ENCODE results near the gene TENM3. TPM values are rescaled to one million over a fixed set of nuclear protein-coding genes. Genes with fewer than 3 reads are reported as not detected.

Gene TENM3
- total and polyA plus RNA-seq, 2 of the 8 experiments (the other 6 are each of a cell fraction or from before 2014, with no cell fraction given) = 36.9 to 69.3 TPM

DNA sequence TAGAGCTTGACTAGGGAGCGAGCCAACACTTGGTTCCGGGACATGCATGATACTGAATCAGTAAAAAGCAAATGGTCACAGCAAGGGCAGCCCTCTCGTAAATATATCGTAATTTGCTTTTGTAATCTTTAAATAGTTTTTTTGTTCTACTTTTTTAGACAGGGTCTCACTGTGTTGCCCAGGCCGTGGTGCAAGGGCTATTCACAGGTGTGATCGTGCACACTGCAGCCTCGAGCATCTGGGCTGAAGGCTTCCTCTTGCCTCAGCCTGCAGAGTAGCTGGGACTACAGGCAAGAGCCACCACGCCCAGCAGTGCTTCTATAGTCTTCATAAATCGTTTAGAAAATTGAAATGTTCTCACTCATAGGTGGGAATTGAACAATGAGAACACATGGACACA, 309.7 kb downstream of the TENM3 start:
- no peak for FAIRE-seq
- no peak overlapping the region for H2BK12ac ChIP-seq (ENCODE audit: low read depth, low read length)
- H4K8ac ChIP-seq (ENCODE audit: extremely low read depth, insufficient read depth, low read length) = no peak overlapping the region
- DNase-seq (ENCODE audit: low read depth in 1 of 2, low spot score in 2 of 2) = no peak
- no peaks in the 10 kb centered on the region; the same call in 1 of the 2 replicates for H3K23me2 ChIP-seq (ENCODE audit: low read depth, low read length)
- H3K18ac ChIP-seq (ENCODE audit: extremely low read depth, low read length) = peak overlapping the region; percentile 19; the same call in 1 of the 2 replicates
- POLR2A ChIA-PET (ENCODE audit: partially characterized antibody) = interaction anchor here (0.5 to 1.0 kb wide), 3 partner anchors 11 to 90 kb away, joined by 3 read pairs; no protein-coding TSS in a partner anchor
- no peak overlapping the region for H2BK120ac ChIP-seq (replicated peaks; ENCODE audit: low read depth, low read length)
- H3K4ac ChIP-seq (replicated peaks; ENCODE audit: insufficient read length, low read depth, low read length) = peak overlapping the region; percentile 32
- peaks cover 0 to 52% of the 10 kb centered on the region in 2 experiments; a peak in 3 of 4 replicates for H3K79me2 ChIP-seq (ENCODE audit: control insufficient read depth in 1 of 2, insufficient read depth in 2 of 2, low read length in 2 of 2)
- H3K9me3 ChIP-seq (ENCODE audit: insufficient read depth in 2 of 2, low read depth in 1 of 2, low read length in 1 of 2) = no peaks in the 10 kb centered on the region
- H3K79me1 ChIP-seq (ENCODE audit: low read depth, low read length) = peaks cover 2% of the 10 kb centered on the region; the same call in 1 of the 2 replicates
- no peak overlapping the region for H2BK5ac ChIP-seq (ENCODE audit: low read depth, low read length)
- H4K91ac ChIP-seq (replicated peaks; ENCODE audit: insufficient read length, low read length) = peak overlapping the region; percentile 68
- no peak overlapping the region for H3K4me3 ChIP-seq (ENCODE audit: extremely low read depth in 1 of 4, insufficient read depth in 2 of 4, low read depth in 3 of 4, low read length in 4 of 4)
- H4K20me1 ChIP-seq (replicated peaks in 1 of 2; ENCODE audit: control insufficient read depth in 1 of 2, insufficient read depth in 2 of 2, low read length in 2 of 2) = no peaks in the 10 kb centered on the region
- H2AK5ac ChIP-seq (ENCODE audit: low read depth, low read length) = peak overlapping the region; percentile 71; the same call in 1 of the 2 replicates
- no peaks in the 10 kb centered on the region for H3K27me3 ChIP-seq (replicated peaks in 1 of 4; ENCODE audit: control insufficient read depth in 3 of 4, extremely low read depth in 1 of 4, insufficient read depth in 3 of 4, low read length in 3 of 4)
- no peak overlapping the region for H2BK20ac ChIP-seq (ENCODE audit: low read length)
- peaks cover 3 to 36% (median 20%) of the 10 kb centered on the region in 4 experiments; a peak in 6 of 7 replicates for H3K4me1 ChIP-seq (replicated peaks in 1 of 4; ENCODE audit: control insufficient read depth in 3 of 4, insufficient read depth in 4 of 4, low read length in 3 of 4)
- no peak overlapping the region; the same call in 1 of the 2 replicates for H2BK15ac ChIP-seq (ENCODE audit: low read length)
- no peak overlapping the region for H3K56ac ChIP-seq (replicated peaks; ENCODE audit: insufficient read length, low read depth, low read length)
- no peak overlapping the region for H4K5ac ChIP-seq (ENCODE audit: insufficient read length, low read depth, low read length)
- 92% methylated on average over 9 of the region's 9 CpGs; no CpG with 5 or more reads in 1 of the 2 experiments for WGBS, 2 experiments (ENCODE audit: extremely low coverage in 1 of 2, insufficient coverage in 1 of 2, insufficient read length in 1 of 2, insufficient replicate concordance in 2 of 2, low coverage in 1 of 2, low lambda C conversion rate in 2 of 2, missing lambda C conversion rate in 1 of 2)
- H2AFZ ChIP-seq (ENCODE audit: low read length) = no peak overlapping the region
- no peaks in the 10 kb centered on the region for H3K36me3 ChIP-seq (ENCODE audit: control insufficient read depth in 2 of 4, insufficient read depth in 4 of 4, low read length in 3 of 4)
- no peak overlapping the region for H3K14ac ChIP-seq (ENCODE audit: insufficient read length)
- no peak overlapping the region for H3K4me2 ChIP-seq (ENCODE audit: insufficient read depth in 1 of 2, low read depth in 2 of 2, low read length in 2 of 2)
- CTCF ChIA-PET (ENCODE audit: partially characterized antibody) = no interaction called here
- no peak overlapping the region for H3K23ac ChIP-seq (ENCODE audit: insufficient read length)
- no peak overlapping the region for H3K27ac ChIP-seq (ENCODE audit: low read depth, low read length)
- H3K9ac ChIP-seq (replicated peaks in 1 of 4; ENCODE audit: extremely low read depth in 1 of 4, low read depth in 3 of 4, low read length in 3 of 4) = no peak overlapping the region
- TF ChIP-seq TEAD4 (IDR thresholded peaks at IDR 0.05; ENCODE audit: low read depth, low read length) = no peak
- no peak for TF ChIP-seq EZH2 (IDR thresholded peaks at IDR 0.05; ENCODE audit: low read depth, low read length, severe bottlenecking)
- no peak for TF ChIP-seq KDM5A (IDR thresholded peaks at IDR 0.05; ENCODE audit: low read length)
- no peak for TF ChIP-seq HDAC6 (IDR thresholded peaks at IDR 0.05; ENCODE audit: low read depth, low read length)
- TF ChIP-seq, protein P1, sequence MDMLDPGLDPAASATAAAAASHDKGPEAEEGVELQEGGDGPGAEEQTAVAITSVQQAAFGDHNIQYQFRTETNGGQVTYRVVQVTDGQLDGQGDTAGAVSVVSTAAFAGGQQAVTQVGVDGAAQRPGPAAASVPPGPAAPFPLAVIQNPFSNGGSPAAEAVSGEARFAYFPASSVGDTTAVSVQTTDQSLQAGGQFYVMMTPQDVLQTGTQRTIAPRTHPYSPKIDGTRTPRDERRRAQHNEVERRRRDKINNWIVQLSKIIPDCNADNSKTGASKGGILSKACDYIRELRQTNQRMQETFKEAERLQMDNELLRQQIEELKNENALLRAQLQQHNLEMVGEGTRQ (IDR thresholded peaks at IDR 0.05; ENCODE audit: low read length) = no peak
- no peak for TF ChIP-seq KDM4A (IDR thresholded peaks at IDR 0.05; ENCODE audit: low read depth, low read length, severe bottlenecking)
- no peak for TF ChIP-seq PHF8 (conservative IDR thresholded peaks at IDR 0.05; ENCODE audit: low read depth, low read length)
- TF ChIP-seq POLR2A (IDR thresholded peaks at IDR 0.05; ENCODE audit: control extremely low read depth in 1 of 2, low read depth in 2 of 2, low read length in 2 of 2) = no peak
- TF ChIP-seq SRF (IDR thresholded peaks at IDR 0.05; ENCODE audit: low read depth, low read length) = no peak
- no peak for TF ChIP-seq CEBPB (IDR thresholded peaks at IDR 0.05; ENCODE audit: low read depth, low read length)
- no peak for TF ChIP-seq TBP (IDR thresholded peaks at IDR 0.05; ENCODE audit: low read depth, low read length)
- TF ChIP-seq POU5F1 (IDR thresholded peaks at IDR 0.05; ENCODE audit: low read depth, low read length) = no peak
- no peak for TF ChIP-seq CBX5 (IDR thresholded peaks at IDR 0.05; ENCODE audit: low read depth, low read length)
- TF ChIP-seq SIN3A (conservative IDR thresholded peaks at IDR 0.05 in 1 of 2, IDR thresholded peaks at IDR 0.05 in 1 of 2; ENCODE audit: low read depth in 1 of 2, low read length in 2 of 2) = no peak
